Measurements from ENCODE around the gene TBX10.

The TBX10 gene

GRCh38 chr11:67588136-67588503, 51.4 kb downstream of the TBX10 start:
- peaks cover 18% of the 10 kb centered on the region for H3K4me1 Mint-ChIP-seq
- H3K4me3 Mint-ChIP-seq = no peak overlapping the region
- no peak overlapping the region for H3K27ac Mint-ChIP-seq
- H3K27me3 Mint-ChIP-seq = no peaks in the 10 kb centered on the region
- H3K9me3 Mint-ChIP-seq = no peaks in the 10 kb centered on the region
- H3K36me3 Mint-ChIP-seq = peaks cover 10% of the 10 kb centered on the region

- peaks cover 31% of the 10 kb centered on the region for H3K4me1 Mint-ChIP-seq
- no peak overlapping the region for H3K4me3 Mint-ChIP-seq
- H3K27ac Mint-ChIP-seq = peak overlapping the region; percentile 14
- peaks cover 10% of the 10 kb centered on the region for H3K36me3 Mint-ChIP-seq
- H3K27me3 Mint-ChIP-seq = no peaks in the 10 kb centered on the region
- no peaks in the 10 kb centered on the region for H3K9me3 Mint-ChIP-seq
Measured at GRCh38 chr11:67586568-67587250, 52.9 kb downstream of the TBX10 start.

DNA sequence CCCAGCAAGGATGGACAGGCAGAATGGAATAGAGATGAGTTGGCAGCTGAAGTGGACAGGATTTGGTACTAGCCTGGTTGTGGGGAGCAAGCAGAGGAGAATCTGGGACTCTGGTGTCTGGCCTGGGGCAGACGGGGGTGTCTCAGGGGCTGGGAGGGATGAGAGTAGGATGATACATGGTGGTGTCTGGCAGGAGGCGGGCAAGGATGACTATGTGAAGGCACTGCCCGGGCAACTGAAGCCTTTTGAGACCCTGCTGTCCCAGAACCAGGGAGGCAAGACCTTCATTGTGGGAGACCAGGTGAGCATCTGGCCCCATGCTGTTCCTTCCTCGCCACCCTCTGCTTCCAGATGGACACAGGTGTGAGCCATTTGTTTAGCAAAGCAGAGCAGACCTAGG, 53.7 kb downstream of the TBX10 start:
- Mint-ChIP-seq H3K4me1 (peaks cover 32% of the 10 kb centered on the region), H3K9me3 (no peaks in the 10 kb centered on the region), H3K27ac (no peak overlapping the region), H3K36me3 (peaks cover 10% of the 10 kb centered on the region), H3K27me3 (no peaks in the 10 kb centered on the region), H3K4me3 (no peak overlapping the region)

DNA sequence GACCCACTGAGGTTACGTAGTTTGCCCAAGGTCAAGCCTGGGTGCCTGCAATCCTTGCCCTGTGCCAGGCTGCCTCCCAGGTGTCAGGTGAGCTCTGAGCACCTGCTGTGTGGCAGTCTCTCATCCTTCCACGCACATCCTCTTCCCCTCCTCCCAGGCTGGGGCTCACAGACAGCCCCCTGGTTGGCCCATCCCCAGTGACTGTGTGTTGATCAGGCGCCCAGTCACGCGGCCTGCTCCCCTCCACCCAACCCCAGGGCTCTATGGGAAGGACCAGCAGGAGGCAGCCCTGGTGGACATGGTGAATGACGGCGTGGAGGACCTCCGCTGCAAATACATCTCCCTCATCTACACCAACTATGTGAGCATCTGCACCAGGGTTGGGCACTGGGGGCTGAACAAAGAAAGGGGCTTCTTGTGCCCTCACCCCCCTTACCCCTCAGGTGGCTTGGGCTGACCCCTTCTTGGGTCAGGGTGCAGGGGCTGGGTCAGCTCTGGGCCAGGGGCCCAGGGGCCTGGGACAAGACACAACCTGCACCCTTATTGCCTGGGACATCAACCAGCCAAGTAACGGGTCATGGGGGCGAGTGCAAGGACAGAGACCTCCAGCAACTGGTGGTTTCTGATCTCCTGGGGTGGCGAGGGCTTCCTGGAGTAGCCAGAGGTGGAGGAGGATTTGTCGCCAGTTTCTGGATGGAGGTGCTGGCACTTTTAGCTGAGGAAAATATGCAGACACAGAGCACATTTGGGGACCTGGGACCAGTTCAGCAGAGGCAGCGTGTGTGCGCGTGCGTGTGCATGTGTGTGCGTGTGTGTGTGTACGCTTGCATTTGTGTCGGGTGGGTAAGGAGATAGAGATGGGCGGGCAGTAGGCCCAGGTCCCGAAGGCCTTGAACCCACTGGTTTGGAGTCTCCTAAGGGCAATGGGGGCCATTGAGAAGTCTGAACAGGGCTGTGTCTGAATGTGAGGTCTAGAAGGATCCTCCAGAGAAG, 54.4 kb downstream of the TBX10 start:
- Mint-ChIP-seq H3K4me1 (peaks cover 36% of the 10 kb centered on the region), H3K9me3 (no peaks in the 10 kb centered on the region), H3K4me3 (peak overlapping the region; percentile 85), H3K27ac (peak overlapping the region; percentile 84), H3K27me3 (no peaks in the 10 kb centered on the region), H3K36me3 (peaks cover 10% of the 10 kb centered on the region)

DNA sequence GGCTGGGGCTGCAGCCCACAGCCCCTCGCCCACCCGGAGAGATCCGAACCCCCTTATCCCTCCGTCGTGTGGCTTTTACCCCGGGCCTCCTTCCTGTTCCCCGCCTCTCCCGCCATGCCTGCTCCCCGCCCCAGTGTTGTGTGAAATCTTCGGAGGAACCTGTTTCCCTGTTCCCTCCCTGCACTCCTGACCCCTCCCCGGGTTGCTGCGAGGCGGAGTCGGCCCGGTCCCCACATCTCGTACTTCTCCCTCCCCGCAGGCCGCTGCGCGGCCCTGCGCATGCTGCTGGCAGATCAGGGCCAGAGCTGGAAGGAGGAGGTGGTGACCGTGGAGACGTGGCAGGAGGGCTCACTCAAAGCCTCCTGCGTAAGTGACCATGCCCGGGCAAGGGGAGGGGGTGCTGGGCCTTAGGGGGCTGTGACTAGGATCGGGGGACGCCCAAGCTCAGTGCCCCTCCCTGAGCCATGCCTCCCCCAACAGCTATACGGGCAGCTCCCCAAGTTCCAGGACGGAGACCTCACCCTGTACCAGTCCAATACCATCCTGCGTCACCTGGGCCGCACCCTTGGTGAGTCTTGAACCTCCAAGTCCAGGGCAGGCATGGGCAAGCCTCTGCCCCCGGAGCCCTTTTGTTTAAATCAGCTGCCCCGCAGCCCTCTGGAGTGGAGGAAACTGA, 55.2 kb downstream of the TBX10 start:
- H3K36me3 Mint-ChIP-seq = peaks cover 10% of the 10 kb centered on the region
- no peaks in the 10 kb centered on the region for H3K27me3 Mint-ChIP-seq
- peak overlapping the region; percentile 84 for H3K27ac Mint-ChIP-seq
- peaks cover 44% of the 10 kb centered on the region for H3K4me1 Mint-ChIP-seq
- peak overlapping the region; percentile 85 for H3K4me3 Mint-ChIP-seq
- no peaks in the 10 kb centered on the region for H3K9me3 Mint-ChIP-seq

GRCh38 chr11:67583247-67584204, 56.0 kb downstream of the TBX10 start, which contains the start of gene GSTP1:
Gene GSTP1, plus strand, starts transcription at chr11:67583812. Its CDS starts 32 bp downstream, at chr11:67583844.
- H3K36me3 Mint-ChIP-seq = peaks cover 10% of the 10 kb centered on the region
- H3K4me1 Mint-ChIP-seq = peaks cover 49% of the 10 kb centered on the region
- H3K4me3 Mint-ChIP-seq = peak within 1 kb of the TSS; percentile 95
- peak within 1 kb of the TSS; percentile 99 for H3K27ac Mint-ChIP-seq
- H3K9me3 Mint-ChIP-seq = no peaks in the 10 kb centered on the region
- H3K27me3 Mint-ChIP-seq = no peaks in the 10 kb centered on the region

- H3K9me3 Mint-ChIP-seq = no peaks in the 10 kb centered on the region
Measured at GRCh38 chr11:67582011-67582410, 57.6 kb downstream of the TBX10 start.

GRCh38 chr11:67581469-67581868, 58.1 kb downstream of the TBX10 start:
- H3K27ac Mint-ChIP-seq = no peak overlapping the region

More at GRCh38 chr11:67582011-67582410, 57.6 kb downstream of the TBX10 start:
- H3K4me3 Mint-ChIP-seq = peak overlapping the region; percentile 95
- peaks cover 8% of the 10 kb centered on the region for H3K36me3 Mint-ChIP-seq
- no peaks in the 10 kb centered on the region for H3K27me3 Mint-ChIP-seq
- H3K4me1 Mint-ChIP-seq = peaks cover 49% of the 10 kb centered on the region
- H3K27ac Mint-ChIP-seq = no peak overlapping the region

More at GRCh38 chr11:67581469-67581868, 58.1 kb downstream of the TBX10 start:
- H3K36me3 Mint-ChIP-seq = peaks cover 5% of the 10 kb centered on the region
- peaks cover 49% of the 10 kb centered on the region for H3K4me1 Mint-ChIP-seq
- H3K4me3 Mint-ChIP-seq = no peak overlapping the region
- H3K27me3 Mint-ChIP-seq = no peaks in the 10 kb centered on the region
- H3K9me3 Mint-ChIP-seq = no peaks in the 10 kb centered on the region
